C4-2B (cell line): ENCODE data around the gene MAPKBP1.

ENCODE experiments used
- H3K27ac ChIP-seq: fragments of 450-650 bp; 2 replicates; pipeline ENCODE4 v1.5.1; 2017
- CTCF ChIP-seq: fragments of 450-650 bp; conservative IDR thresholded peaks from 2 replicates; pipeline ENCODE4 v1.5.1; 2017; ENCODE audit warnings: mild to moderate bottlenecking
- ZFX ChIP-seq: fragments of 450-650 bp; IDR thresholded peaks from 2 replicates; pipeline ENCODE4 v1.6.1; 2017

Gene MAPKBP1

GRCh38 chr15:41817781-41818180, 43.5 kb downstream of the MAPKBP1 start:
- H3K27ac ChIP-seq: no peak overlapping the region
- no peak for TF ChIP-seq CTCF
- no peak for TF ChIP-seq ZFX

- TF ChIP-seq CTCF (no peak), ZFX (no peak)
- no peak overlapping the region for H3K27ac ChIP-seq
These were observed 45.3 kb downstream of the MAPKBP1 start for GRCh38 chr15:41819455-41820050.

- H3K27ac ChIP-seq: peak overlapping the region; percentile 49
- TF ChIP-seq ZFX (no peak), CTCF (no peak)
These were observed 46.6 kb downstream of the MAPKBP1 start for GRCh38 chr15:41820791-41821423.

- H3K27ac ChIP-seq: peak overlapping the region; percentile 49; the same call in 1 of the 2 replicates
These were observed 47.5 kb downstream of the MAPKBP1 start for GRCh38 chr15:41821831-41822230.

GRCh38 chr15:41822471-41822870, 48.2 kb downstream of the MAPKBP1 start:
- TF ChIP-seq CTCF: no peak
- TF ChIP-seq ZFX: no peak
- H3K27ac ChIP-seq: no peak overlapping the region

More at GRCh38 chr15:41821831-41822230, 47.5 kb downstream of the MAPKBP1 start:
- TF ChIP-seq CTCF (no peak), ZFX (no peak)

- H3K27ac ChIP-seq: no peak overlapping the region
- TF ChIP-seq ZFX (no peak), CTCF (no peak)
These were observed 48.7 kb downstream of the MAPKBP1 start for GRCh38 chr15:41822957-41823356.

GRCh38 chr15:41823502-41823901, 49.2 kb downstream of the MAPKBP1 start:
- TF ChIP-seq CTCF: no peak
- TF ChIP-seq ZFX: no peak
- no peak overlapping the region for H3K27ac ChIP-seq
